ENCODE measurements around the gene MYO5C. TPM values are rescaled to one million over a fixed set of nuclear protein-coding genes. Genes with fewer than 3 reads are reported as not detected.
"Not testable (repeated sequence)": the region's sequence is repeated elsewhere in the genome, so short reads cannot be mapped to it uniquely, and the experiment has no call there.

MYO5C gene
- total RNA-seq, 1 donor from 2014 or later = 18.5 TPM

DNA sequence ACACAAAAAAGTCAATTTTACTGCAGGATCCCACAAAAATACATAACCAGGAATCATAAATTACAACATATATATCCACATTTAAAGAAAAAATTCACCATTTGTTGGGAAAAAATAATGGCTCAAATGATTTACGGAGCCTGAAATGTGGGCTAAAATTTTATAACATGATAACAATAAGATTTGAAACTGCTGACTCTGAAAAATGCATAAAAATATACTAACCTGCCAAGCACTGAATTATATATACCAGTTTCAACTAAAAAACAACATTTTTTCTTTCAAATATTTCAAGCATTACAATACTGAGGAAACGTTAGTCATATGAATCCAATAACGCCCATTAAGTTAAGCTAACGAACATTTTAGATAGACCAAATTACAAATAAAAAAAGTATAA lies 12.2 kb upstream of the MYO5C start:
- DNase-seq (ENCODE audit: low spot score) = no peak

- no peak for DNase-seq (ENCODE audit: low spot score)
Measured at GRCh38 chr15:52306270-52306669, 10.7 kb upstream of the MYO5C start.

- DNase-seq (ENCODE audit: low spot score) = no peak
Measured at GRCh38 chr15:52303093-52303772, 7.6 kb upstream of the MYO5C start.

DNA sequence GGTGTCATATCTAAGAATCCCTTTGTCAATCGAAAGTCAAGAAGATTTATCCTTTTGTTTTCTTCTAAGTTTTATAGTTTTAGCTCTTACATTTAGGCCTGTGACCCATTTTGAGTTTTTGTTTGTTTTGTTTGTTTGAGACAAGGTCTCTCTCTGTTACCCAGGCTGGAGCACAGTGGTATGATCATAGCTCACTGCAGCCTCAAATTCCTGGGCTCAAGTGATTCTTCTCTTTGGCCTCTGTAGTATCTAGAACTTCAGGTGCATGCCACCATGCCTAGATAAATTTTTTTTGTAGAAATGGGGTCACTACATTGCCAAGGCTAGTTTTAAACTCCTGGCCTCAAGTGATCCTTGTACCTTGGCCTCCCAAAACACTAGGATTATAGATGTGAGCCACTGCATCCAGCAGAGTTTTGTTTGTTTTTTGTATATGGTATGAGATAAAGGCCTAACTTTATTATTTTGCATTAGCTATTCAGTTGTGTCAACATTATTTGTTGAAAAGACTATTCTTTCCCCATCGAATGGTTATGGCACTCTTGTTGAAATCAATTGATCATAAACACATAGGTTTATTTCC lies 5.8 kb upstream of the MYO5C start:
- DNase-seq (ENCODE audit: low spot score) = no peak

- no peak for DNase-seq (ENCODE audit: low spot score)
Measured at GRCh38 chr15:52294881-52295420, 653 bp downstream of the MYO5C start.

DNA sequence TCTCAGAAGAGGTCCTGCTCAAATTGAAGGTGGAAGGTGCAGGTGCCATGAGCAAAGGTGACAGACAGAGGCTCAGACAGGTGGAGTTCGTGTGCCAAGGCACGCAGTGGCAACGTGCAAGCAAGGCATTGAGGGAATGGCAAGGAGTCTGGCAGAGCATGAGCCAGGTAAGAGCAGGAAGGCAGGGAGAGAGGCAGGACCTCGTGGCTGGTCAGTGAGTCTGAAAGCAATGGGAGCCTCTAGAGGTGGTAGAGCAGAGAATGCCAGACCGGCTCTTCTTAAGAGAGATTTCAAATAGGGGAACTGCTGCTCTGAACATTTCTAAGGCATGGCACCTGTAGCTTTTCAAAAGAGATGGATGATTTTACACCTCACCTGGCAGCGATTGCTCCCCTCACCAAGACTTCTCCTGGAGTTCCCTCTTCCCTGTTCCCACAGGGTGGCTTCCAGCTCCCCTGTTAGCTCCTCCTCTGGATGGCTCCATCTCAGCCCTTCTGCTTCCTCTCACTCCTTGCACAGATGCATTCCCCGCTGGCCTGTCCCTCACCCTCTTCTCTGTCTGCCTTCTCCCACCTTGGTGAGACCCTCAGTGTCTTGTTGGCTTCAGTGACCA lies 2.7 kb downstream of the MYO5C start:
- no peak for DNase-seq (ENCODE audit: low spot score)

DNA sequence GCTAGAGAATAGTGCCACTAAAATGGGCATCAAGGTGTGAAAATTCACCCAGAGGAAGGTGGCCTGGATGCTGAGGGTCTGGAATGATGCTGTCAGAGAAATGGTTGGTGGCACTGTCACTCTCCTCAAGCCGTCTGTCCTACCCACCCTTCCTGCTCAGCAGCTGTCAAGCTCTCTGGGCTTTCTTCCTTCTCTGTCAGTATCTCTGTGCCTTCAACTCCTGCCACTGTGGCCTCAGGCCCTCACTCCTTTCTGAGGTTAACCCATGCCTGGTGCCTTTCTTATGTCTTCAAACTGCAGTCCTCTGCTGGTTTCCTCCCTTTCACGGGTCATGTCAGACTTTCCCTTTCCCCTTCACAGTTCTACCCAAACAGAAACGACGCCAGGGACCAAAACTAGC lies 4.4 kb downstream of the MYO5C start:
- DNase-seq (ENCODE audit: low spot score) = no peak

GRCh38 chr15:52290800-52291199 lies 4.8 kb downstream of the MYO5C start:
- no peak for DNase-seq (ENCODE audit: low spot score)

DNA sequence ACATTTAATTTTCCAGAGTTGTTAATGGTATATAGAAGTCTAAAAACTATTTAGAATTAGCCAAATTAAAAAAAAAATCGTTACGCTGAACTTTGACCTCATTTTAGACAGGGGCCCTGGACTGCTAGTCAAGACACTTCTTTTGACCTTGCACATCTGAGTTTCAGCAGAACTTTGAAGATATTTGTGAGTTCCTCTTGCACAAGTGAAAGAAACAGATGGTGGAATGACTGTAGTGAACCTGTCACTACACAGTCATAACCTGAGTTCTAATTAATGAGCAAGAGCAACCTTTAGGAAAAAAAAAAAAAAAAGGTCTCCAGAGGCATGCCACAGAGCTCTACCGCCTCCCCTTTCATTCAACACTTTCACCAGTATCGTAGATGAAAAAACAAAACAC lies 5.3 kb downstream of the MYO5C start:
- no peak for DNase-seq (ENCODE audit: low spot score)

DNA sequence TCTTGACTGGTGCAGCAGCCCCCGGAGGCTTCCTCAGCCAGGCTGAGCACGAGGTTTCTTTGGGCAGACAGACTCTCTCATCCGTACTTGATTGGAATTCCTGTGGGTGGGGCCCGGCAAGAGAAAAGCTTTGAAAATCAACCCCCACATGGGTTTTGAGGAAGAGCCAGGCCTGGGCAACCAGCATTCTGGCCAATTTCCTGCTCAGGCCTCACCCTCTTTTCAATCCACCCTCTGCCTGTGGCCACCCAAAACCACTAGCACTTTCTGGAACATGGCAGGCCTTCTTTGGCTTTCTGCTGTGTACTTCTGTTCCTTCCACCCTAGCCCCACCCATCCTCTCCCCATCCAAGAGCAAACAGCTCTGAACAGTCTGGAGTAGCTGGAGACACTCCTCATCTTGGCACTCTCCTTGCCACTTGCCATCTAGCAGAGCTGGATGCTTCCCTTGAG lies 5.9 kb downstream of the MYO5C start:
- no peak for DNase-seq (ENCODE audit: low spot score)

DNA sequence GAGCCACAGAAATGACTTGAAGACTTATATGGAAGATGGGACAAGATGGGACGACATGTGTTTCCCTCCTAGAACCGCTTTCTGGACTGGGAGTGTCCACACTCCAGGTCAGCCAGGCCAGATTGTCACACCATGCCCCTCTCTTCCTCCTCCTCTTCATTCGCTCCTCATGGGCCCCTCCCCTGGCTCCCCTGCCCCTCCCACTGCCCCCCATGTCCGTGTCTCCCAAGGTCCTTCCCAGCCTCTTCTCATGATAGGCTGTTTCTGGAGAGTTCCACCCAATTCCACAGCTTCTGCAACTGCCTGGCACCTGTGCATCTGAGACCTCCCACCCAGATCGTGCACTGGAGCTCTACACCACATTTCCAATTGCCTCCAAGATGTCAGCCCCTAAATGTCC lies 6.6 kb downstream of the MYO5C start:
- DNase-seq (ENCODE audit: low spot score) = no peak

DNA sequence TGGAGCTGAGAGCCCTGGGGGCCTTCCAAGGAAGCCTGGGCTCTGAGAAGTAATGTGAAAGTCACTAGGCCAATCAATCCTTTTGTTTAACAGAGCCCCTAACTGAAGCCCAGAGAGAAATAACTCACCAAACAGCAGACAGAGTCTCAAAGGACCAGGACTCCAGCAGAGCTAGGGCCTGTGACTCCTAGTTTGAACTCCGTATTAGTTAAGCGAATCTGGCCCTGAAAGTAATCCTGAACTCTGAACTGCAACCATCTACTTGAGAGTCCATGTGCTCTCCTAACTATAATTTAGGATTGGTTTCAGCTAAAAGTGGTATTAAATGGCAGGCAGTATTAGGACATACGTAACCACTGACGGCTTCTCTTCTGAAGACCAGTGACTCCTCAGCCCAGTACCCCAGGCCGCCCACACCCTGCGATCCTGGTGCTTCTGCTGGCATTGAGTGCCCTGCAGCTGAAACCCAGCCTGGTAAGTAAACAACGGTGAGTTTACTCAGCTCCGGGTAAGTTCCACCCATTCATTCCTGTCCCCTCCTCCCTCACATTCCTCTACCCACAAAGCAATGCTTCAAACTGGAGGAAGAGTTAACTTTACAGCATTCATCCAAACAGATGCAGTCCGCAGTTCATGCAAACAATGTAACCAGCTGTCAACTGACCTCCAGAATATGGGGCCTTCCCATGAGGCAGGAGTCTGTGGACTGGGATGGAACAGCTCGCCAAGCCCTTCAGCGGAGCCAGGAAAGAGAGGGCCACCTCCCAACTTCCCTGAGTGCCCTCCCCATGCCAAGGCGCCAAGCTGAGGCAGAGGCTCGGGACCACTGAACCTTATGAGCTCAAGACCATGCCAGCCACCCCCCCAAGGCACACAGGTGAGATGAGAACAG lies 7.3 kb downstream of the MYO5C start:
- DNase-seq (ENCODE audit: low spot score) = no peak

- no peak for DNase-seq (ENCODE audit: low spot score)
Measured at GRCh38 chr15:52287114-52287513, 8.5 kb downstream of the MYO5C start.

DNA sequence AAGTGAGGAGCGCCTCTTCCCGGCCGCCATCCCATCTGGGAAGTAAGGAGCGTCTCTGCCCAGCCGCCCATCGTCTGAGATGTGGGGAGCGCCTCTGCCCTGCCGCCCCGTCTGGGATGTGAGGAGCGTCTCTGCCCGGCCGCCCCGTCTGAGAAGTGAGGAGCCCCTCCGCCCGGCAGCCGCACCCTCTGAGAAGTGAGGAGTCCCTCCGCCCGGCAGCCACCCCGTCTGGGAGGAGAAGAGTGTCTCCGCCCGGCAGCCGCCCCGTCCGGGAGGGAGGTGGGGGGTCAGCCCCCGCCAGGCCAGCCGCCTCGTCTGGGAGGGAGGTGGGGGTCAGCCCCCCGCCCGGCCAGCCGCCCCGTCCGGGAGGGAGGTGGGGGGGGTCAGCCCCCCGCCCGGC lies 9.7 kb downstream of the MYO5C start:
- DNase-seq (ENCODE audit: low spot score) = not testable (repeated sequence)

GRCh38 chr15:52284164-52284563 lies 11.4 kb downstream of the MYO5C start:
- no peak for DNase-seq (ENCODE audit: low spot score)

DNA sequence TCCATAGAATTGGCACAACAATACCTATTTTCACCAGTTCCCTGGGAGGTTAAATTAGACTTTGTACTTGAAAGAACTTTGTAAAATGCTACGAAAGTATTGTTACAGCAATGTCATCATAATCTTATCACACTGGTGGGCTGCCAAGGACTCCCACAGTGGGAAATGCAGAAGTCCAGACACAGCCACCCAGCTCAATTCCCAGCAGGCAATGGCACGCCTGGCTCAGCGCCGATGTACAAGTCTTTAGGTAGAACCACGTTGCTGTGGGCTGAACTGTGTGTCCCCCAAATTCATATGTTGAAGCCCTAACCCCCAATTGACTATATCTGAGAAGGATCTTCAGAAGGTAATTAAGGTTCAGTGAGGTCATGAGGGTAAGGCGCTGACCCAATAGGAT lies 12.3 kb downstream of the MYO5C start:
- DNase-seq (ENCODE audit: low spot score) = no peak

DNA sequence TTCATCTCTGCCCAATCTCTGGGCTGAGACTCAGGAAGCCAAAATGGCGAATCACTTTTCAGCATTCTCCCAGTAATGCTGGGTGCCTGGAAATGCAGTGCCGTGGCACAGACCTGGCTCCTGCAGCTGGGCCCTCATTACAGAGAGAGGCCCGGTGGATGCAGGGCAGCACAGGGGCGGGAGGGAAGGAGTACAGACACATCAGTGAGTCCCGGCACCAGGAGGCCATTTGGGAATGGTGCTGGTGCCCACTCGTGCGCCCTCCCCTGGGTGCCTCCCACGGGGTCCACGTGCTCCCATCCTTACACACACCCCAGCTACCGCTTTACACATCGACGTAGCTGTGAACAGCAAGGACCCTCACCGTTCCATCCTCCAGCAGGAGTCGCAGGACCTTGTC lies 13.2 kb downstream of the MYO5C start:
- no peak for DNase-seq (ENCODE audit: low spot score)

- no peak for DNase-seq (ENCODE audit: low spot score)
Measured at GRCh38 chr15:52281085-52282035, 14.2 kb downstream of the MYO5C start.

DNA sequence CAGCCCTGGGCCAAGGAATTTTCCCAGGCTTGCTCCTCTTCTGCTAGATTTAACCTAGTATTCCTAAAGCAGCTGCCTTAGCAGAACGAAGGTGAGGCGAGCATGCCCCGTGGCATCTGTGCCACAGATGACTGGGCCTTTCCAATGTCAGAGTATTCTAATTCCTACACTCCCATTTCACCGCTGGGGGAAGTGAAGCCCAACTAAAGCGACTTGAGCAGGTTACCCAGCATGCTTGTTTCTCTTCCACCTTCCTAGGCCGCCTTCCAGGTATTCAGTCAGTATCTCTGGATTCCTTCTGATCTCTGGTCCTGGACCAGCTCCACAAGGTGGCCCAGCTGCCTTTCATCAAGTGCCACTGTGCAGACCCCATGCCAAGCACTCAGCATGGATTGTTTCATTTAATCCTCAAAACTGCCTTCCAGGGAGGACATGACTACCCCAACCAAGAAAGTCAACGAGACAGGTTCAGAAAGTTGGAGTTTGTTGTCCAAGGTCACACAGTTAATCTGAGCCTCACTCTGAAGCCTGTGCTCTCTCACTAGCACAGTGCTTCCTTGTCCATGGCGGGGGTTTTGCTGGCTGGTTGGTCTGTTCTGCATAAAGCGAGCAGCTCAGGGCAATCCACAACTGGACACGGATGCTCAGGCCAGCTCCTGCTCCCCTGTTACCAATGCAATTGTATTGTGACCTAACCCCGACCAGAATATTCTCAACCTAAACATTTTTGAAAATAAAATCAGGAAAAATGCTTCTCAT lies 15.1 kb downstream of the MYO5C start:
- no peak for DNase-seq (ENCODE audit: low spot score)
